Measurements from ENCODE around the gene DMRTC2. TPM values are rescaled to one million over a fixed set of nuclear protein-coding genes. Genes with fewer than 3 reads are reported as not detected.

DMRTC2 gene
- total RNA-seq, 1 donor from 2014 or later, result not detected

DNA sequence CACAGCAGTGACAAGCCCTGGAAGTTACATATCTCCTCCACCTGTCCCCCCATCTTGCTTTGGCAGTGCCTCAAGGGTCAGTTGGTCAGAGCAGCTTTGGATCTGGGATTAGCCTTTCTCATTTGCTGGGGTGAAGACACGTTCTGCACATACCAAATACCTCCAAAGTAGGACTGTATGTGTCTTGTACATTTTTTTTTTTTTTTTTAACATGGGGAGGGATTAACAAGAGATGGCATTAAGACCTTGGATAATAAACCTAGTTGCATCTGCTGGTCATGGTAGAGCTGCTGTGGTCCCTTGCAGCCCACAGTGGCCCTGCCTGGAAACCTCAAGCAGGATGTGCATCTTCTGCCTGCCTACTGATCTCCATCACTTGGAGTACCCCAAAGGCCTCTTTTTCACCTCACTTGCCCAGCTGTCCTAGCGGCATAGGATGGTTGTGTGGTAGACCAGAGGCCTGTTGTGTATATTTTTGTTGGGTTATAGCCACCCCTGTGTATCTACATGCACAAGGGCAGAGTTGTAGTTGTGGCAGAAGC is 17.7 kb downstream of the DMRTC2 start:
- H3K4me3 Mint-ChIP-seq (ENCODE audit: unreplicated experiment), result peak overlapping the region; percentile 61
- H3K27me3 Mint-ChIP-seq (ENCODE audit: unreplicated experiment), result peaks cover 22% of the 10 kb centered on the region
- TF ChIP-seq CTCF (IDR thresholded peaks at IDR 0.05; ENCODE audit: partially characterized antibody, unreplicated experiment), result no peak
- H3K4me1 Mint-ChIP-seq (ENCODE audit: low read depth, unreplicated experiment), result peaks cover 18% of the 10 kb centered on the region
- H3K27ac Mint-ChIP-seq (ENCODE audit: unreplicated experiment), result peak overlapping the region; percentile 33
- H3K9me3 Mint-ChIP-seq (ENCODE audit: unreplicated experiment), result peaks cover 20% of the 10 kb centered on the region
- no peaks in the 10 kb centered on the region for H3K36me3 Mint-ChIP-seq (ENCODE audit: unreplicated experiment)
- DNase-seq, result no peak

DNA sequence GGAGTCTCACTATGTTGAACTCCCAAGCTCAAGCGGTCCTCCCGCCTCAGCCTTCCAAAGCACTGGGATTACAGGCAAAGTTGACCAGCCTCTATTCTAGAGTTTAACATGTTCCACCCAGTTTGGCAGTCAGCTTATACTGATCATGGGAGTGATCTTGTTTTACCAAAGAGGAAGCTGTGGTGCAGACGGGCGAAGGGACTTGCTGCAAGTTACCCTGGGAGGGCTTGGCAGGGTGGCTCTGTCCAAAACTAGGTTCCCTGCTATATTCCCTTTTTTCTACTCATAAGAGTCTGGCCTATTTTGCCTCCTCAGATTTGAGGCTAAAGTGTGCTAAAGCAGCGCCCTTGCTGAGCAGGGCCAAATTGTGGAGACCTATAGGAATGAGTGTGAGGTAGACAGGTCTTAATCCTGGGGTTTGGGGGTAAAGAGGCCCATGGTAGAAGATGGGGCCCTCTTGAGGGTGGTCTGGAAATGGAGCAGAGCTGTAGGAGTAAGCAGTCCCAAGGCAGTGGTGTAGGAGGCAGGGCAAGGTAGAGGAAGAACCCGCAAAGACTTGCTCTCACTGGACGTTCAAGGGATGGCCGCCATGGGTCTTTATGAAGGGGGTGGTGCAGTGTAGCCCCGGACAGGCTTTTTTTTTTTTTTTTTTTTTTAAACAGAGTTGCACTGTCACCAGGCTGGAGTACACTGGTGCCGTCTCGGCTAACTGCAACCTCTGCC is 18.5 kb downstream of the DMRTC2 start:
- Mint-ChIP-seq H3K27ac (ENCODE audit: unreplicated experiment) (peak overlapping the region; percentile 76), H3K9me3 (ENCODE audit: unreplicated experiment) (peaks cover 20% of the 10 kb centered on the region), H3K27me3 (ENCODE audit: unreplicated experiment) (peaks cover 22% of the 10 kb centered on the region), H3K36me3 (ENCODE audit: unreplicated experiment) (no peaks in the 10 kb centered on the region), H3K4me3 (ENCODE audit: unreplicated experiment) (peak overlapping the region; percentile 49), H3K4me1 (ENCODE audit: low read depth, unreplicated experiment) (peaks cover 24% of the 10 kb centered on the region)
- no peak for DNase-seq
- TF ChIP-seq CTCF (IDR thresholded peaks at IDR 0.05; ENCODE audit: partially characterized antibody, unreplicated experiment), result no peak

- TF ChIP-seq CTCF (IDR thresholded peaks at IDR 0.05; ENCODE audit: partially characterized antibody, unreplicated experiment), result no peak
- Mint-ChIP-seq H3K27ac (ENCODE audit: unreplicated experiment) (peak overlapping the region; percentile 78), H3K9me3 (ENCODE audit: unreplicated experiment) (peaks cover 18% of the 10 kb centered on the region), H3K36me3 (ENCODE audit: unreplicated experiment) (no peaks in the 10 kb centered on the region), H3K4me1 (ENCODE audit: low read depth, unreplicated experiment) (peaks cover 25% of the 10 kb centered on the region), H3K27me3 (ENCODE audit: unreplicated experiment) (peaks cover 19% of the 10 kb centered on the region), H3K4me3 (ENCODE audit: unreplicated experiment) (no peak overlapping the region)
- no peak for DNase-seq
Measured at GRCh38 chr19:41864374-41864773, 19.5 kb downstream of the DMRTC2 start.

DNA sequence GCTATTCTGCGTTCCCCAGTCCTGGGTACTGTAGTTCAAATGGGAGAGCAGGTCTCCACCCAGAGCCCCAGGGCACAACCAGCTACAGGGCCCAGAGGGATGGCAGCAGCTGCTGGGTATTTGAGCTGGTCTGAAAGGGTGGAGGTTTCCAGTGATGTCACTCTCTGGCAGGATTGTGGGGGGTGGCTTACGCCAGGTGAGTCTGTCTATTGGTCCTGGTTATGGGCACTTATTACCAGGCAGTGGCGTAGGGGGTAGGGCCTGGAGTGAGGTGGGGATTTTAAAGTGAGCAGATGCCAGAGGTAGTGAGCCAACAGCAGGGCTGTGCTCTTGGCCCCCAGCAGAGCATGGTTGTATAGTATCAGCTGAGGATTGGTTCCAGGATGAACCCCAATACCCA is 21.4 kb downstream of the DMRTC2 start:
- Mint-ChIP-seq H3K27ac (ENCODE audit: unreplicated experiment) (no peak overlapping the region), H3K27me3 (ENCODE audit: unreplicated experiment) (peaks cover 13% of the 10 kb centered on the region), H3K36me3 (ENCODE audit: unreplicated experiment) (no peaks in the 10 kb centered on the region), H3K4me1 (ENCODE audit: low read depth, unreplicated experiment) (peaks cover 20% of the 10 kb centered on the region), H3K9me3 (ENCODE audit: unreplicated experiment) (peaks cover 6% of the 10 kb centered on the region), H3K4me3 (ENCODE audit: unreplicated experiment) (no peak overlapping the region)
- DNase-seq, result no peak
- TF ChIP-seq CTCF (IDR thresholded peaks at IDR 0.05; ENCODE audit: partially characterized antibody, unreplicated experiment), result no peak

All from glutamatergic neuron (in vitro differentiated cells).